ACC112 (cell line): ENCODE data around the gene FGGY.
"Not testable (repeated sequence)": the region's sequence is repeated elsewhere in the genome, so short reads cannot be mapped to it uniquely, and the experiment has no call there.

ENCODE experiments used
- H2AFZ ChIP-seq: fragments of 200-600 bp; sonication (generic); one replicate; pipeline ENCODE4 v1.6.0; 2017; ENCODE audit warnings: antibody characterized with exemption, low read length; ENCODE audit not compliant: unreplicated experiment
- H3K27ac ChIP-seq: fragments of 200-600 bp; sonication (generic); 2 replicates; pipeline ENCODE4 v1.5.1; 2014; ENCODE audit warnings: low read depth, mild to moderate bottlenecking, antibody characterized with exemption, low read length, moderate library complexity
- H3K27me3 ChIP-seq: fragments of 200-600 bp; sonication (generic); 2 replicates; pipeline ENCODE4 v1.6.1; 2014; ENCODE audit warnings: mild to moderate bottlenecking, antibody characterized with exemption, low read length, moderate library complexity, mixed read lengths; ENCODE audit not compliant: insufficient read depth
- H3K36me3 ChIP-seq: fragments of 200-600 bp; sonication (generic); 2 replicates; pipeline ENCODE4 v1.6.1; 2016; ENCODE audit warnings: mild to moderate bottlenecking, antibody characterized with exemption, low read length, moderate library complexity, mixed read lengths; ENCODE audit not compliant: insufficient read depth
- H3K4me1 ChIP-seq: fragments of 200-600 bp; sonication (generic); one replicate; pipeline ENCODE4 v1.6.1; 2016; ENCODE audit warnings: low read length, mixed read lengths; ENCODE audit not compliant: insufficient read depth, unreplicated experiment, control insufficient read depth
- H3K4me3 ChIP-seq: fragments of 200-600 bp; sonication (generic); 2 replicates; pipeline ENCODE4 v1.5.1; 2014; ENCODE audit warnings: mild to moderate bottlenecking, low read depth, low read length
- H3K79me2 ChIP-seq: fragments of 200-600 bp; sonication (generic); one replicate; pipeline ENCODE4 v1.6.0; 2016; ENCODE audit warnings: low read length; ENCODE audit not compliant: control insufficient read depth, unreplicated experiment, insufficient read depth

Gene FGGY

GRCh38 chr1:59549903-59550302 is 253.0 kb downstream of the FGGY start:
- Histone ChIP-seq H3K27ac (peak overlapping the region; percentile 10; the same call in 1 of the 2 replicates), H3K36me3 (no peaks in the 10 kb centered on the region), H3K79me2 (no peaks in the 10 kb centered on the region), H3K4me1 (peaks cover 7% of the 10 kb centered on the region), H2AFZ (peak overlapping the region; percentile 47), H3K4me3 (no peak overlapping the region), H3K27me3 (no peaks in the 10 kb centered on the region)

- Histone ChIP-seq H3K79me2 (no peaks in the 10 kb centered on the region), H2AFZ (no peak overlapping the region), H3K4me3 (no peak overlapping the region), H3K4me1 (peaks cover 7% of the 10 kb centered on the region), H3K27ac (no peak overlapping the region), H3K27me3 (no peaks in the 10 kb centered on the region), H3K36me3 (0 out of 2 replicates have a peak, but pooled peaks cover 2% of the 10 kb centered on the region)
These were observed 255.1 kb downstream of the FGGY start for GRCh38 chr1:59552007-59552406.

- H3K79me2 ChIP-seq = no peaks in the 10 kb centered on the region
- no peaks in the 10 kb centered on the region for H3K27me3 ChIP-seq
- H3K4me1 ChIP-seq = peaks cover 7% of the 10 kb centered on the region
- H3K36me3 ChIP-seq = peaks cover 6% of the 10 kb centered on the region; the same call in 1 of the 2 replicates
- no peak overlapping the region for H2AFZ ChIP-seq
- no peak overlapping the region for H3K4me3 ChIP-seq
- H3K27ac ChIP-seq = no peak overlapping the region
These were observed 256.5 kb downstream of the FGGY start for GRCh38 chr1:59553371-59553770.

GRCh38 chr1:59554011-59554663 is 257.2 kb downstream of the FGGY start:
- Histone ChIP-seq H3K79me2 (no peaks in the 10 kb centered on the region), H3K27me3 (no peaks in the 10 kb centered on the region), H3K4me1 (peaks cover 7% of the 10 kb centered on the region), H2AFZ (no peak overlapping the region), H3K36me3 (peaks cover 6% of the 10 kb centered on the region; the same call in 1 of the 2 replicates), H3K27ac (no peak overlapping the region), H3K4me3 (no peak overlapping the region)

GRCh38 chr1:59554752-59555151 is 257.9 kb downstream of the FGGY start:
- Histone ChIP-seq H3K4me3 (no peak overlapping the region), H2AFZ (no peak overlapping the region), H3K27ac (no peak overlapping the region)

GRCh38 chr1:59556398-59556797 is 259.5 kb downstream of the FGGY start:
- no peak overlapping the region for H3K27ac ChIP-seq
- H3K27me3 ChIP-seq = no peaks in the 10 kb centered on the region
- no peaks in the 10 kb centered on the region for H3K4me1 ChIP-seq
- H3K36me3 ChIP-seq = peaks cover 6% of the 10 kb centered on the region; the same call in 1 of the 2 replicates
- H3K4me3 ChIP-seq = no peak overlapping the region
- H2AFZ ChIP-seq = no peak overlapping the region
- no peaks in the 10 kb centered on the region for H3K79me2 ChIP-seq

More at GRCh38 chr1:59554752-59555151, 257.9 kb downstream of the FGGY start:
- H3K36me3 ChIP-seq = peaks cover 6% of the 10 kb centered on the region; the same call in 1 of the 2 replicates
- peaks cover 7% of the 10 kb centered on the region for H3K4me1 ChIP-seq
- H3K27me3 ChIP-seq = no peaks in the 10 kb centered on the region
- no peaks in the 10 kb centered on the region for H3K79me2 ChIP-seq

- Histone ChIP-seq H3K79me2 (no peaks in the 10 kb centered on the region), H3K27ac (no peak overlapping the region), H3K36me3 (peaks cover 6% of the 10 kb centered on the region; the same call in 1 of the 2 replicates), H3K27me3 (no peaks in the 10 kb centered on the region), H3K4me3 (no peak overlapping the region), H2AFZ (no peak overlapping the region), H3K4me1 (no peaks in the 10 kb centered on the region)
These were observed 260.1 kb downstream of the FGGY start for GRCh38 chr1:59556802-59557548.

GRCh38 chr1:59557549-59557885 is 260.6 kb downstream of the FGGY start:
- Histone ChIP-seq H2AFZ (no peak overlapping the region), H3K27me3 (no peaks in the 10 kb centered on the region), H3K4me1 (no peaks in the 10 kb centered on the region)

GRCh38 chr1:59558580-59558979 is 261.7 kb downstream of the FGGY start:
- H3K27me3 ChIP-seq, H2AFZ ChIP-seq, H3K4me3 ChIP-seq, H3K27ac ChIP-seq, H3K4me1 ChIP-seq, H3K79me2 ChIP-seq, H3K36me3 ChIP-seq: not testable (repeated sequence)

More at GRCh38 chr1:59557549-59557885, 260.6 kb downstream of the FGGY start:
- Histone ChIP-seq H3K79me2 (no peaks in the 10 kb centered on the region), H3K27ac (no peak overlapping the region), H3K36me3 (peaks cover 6% of the 10 kb centered on the region; the same call in 1 of the 2 replicates), H3K4me3 (no peak overlapping the region)

- Histone ChIP-seq H3K36me3 (peaks cover 6% of the 10 kb centered on the region; the same call in 1 of the 2 replicates), H3K27me3 (no peaks in the 10 kb centered on the region), H2AFZ (no peak overlapping the region), H3K79me2 (no peaks in the 10 kb centered on the region), H3K27ac (no peak overlapping the region), H3K4me3 (no peak overlapping the region), H3K4me1 (peaks cover 6% of the 10 kb centered on the region)
These were observed 264.0 kb downstream of the FGGY start for GRCh38 chr1:59560807-59561450.
